ENCODE results near the gene SMIM33. TPM values are rescaled to one million over a fixed set of nuclear protein-coding genes. Genes with fewer than 3 reads are reported as not detected.
"Not testable (repeated sequence)": the region's sequence is repeated elsewhere in the genome, so short reads cannot be mapped to it uniquely, and the experiment has no call there.

Gene SMIM33
- total RNA-seq, 4 donors from 2014 or later: 0.40 to 1.7 (median 0.99) TPM

DNA sequence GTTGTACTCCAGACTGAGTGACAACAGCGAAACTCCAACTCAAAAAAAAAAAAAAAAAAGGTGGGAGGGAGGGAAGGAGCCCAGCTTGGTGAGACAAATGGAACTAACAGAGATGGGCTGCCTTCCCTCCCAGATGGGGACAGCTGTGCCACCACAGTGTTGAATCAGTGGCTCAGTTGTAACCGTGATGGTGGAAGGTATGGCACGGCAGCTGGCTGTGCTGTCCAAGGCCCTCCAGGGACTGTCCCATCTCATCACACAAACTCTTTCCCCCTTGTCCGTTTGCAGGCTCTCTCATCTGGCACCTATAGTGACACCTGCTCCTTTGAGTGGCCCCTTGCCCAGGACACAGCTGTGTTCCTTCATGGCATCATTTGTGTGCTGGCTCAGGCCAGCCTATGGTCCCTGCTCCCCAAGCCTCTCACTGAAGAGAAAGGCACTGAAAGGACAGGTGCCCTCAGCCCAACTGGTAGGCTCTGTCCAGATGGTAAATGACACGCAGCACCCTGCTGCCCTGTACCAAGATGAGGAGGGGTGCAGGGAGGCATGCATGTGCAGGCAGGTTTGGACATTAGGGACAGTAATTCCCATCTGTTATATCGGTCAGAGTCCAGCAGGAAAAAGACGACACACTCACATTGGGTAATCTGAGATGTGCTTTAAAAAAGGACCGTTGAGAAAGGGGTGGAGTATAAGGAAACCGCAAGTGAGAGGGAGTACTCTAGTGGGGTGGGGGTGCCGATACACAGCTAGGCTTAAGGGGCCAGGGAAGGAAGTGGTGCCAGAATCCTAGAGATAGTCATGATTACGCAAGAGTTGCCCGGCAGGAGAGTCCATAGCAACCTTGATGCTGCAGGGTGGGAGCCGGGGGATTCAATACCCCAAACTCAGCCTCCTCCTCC lies 4.3 kb downstream of the SMIM33 start:
- Histone ChIP-seq H3K27ac (peak overlapping the region in 2 of 4 donors; percentile 2 to 26), H3K4me1 (peaks cover 3 to 49% (median 6%) of the 10 kb centered on the region in 4 donors)
- no peak for TF ChIP-seq POLR2A (IDR thresholded peaks at IDR 0.05)
- TF ChIP-seq, protein P1, sequence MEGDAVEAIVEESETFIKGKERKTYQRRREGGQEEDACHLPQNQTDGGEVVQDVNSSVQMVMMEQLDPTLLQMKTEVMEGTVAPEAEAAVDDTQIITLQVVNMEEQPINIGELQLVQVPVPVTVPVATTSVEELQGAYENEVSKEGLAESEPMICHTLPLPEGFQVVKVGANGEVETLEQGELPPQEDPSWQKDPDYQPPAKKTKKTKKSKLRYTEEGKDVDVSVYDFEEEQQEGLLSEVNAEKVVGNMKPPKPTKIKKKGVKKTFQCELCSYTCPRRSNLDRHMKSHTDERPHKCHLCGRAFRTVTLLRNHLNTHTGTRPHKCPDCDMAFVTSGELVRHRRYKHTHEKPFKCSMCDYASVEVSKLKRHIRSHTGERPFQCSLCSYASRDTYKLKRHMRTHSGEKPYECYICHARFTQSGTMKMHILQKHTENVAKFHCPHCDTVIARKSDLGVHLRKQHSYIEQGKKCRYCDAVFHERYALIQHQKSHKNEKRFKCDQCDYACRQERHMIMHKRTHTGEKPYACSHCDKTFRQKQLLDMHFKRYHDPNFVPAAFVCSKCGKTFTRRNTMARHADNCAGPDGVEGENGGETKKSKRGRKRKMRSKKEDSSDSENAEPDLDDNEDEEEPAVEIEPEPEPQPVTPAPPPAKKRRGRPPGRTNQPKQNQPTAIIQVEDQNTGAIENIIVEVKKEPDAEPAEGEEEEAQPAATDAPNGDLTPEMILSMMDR (IDR thresholded peaks at IDR 0.05): no peak

DNA sequence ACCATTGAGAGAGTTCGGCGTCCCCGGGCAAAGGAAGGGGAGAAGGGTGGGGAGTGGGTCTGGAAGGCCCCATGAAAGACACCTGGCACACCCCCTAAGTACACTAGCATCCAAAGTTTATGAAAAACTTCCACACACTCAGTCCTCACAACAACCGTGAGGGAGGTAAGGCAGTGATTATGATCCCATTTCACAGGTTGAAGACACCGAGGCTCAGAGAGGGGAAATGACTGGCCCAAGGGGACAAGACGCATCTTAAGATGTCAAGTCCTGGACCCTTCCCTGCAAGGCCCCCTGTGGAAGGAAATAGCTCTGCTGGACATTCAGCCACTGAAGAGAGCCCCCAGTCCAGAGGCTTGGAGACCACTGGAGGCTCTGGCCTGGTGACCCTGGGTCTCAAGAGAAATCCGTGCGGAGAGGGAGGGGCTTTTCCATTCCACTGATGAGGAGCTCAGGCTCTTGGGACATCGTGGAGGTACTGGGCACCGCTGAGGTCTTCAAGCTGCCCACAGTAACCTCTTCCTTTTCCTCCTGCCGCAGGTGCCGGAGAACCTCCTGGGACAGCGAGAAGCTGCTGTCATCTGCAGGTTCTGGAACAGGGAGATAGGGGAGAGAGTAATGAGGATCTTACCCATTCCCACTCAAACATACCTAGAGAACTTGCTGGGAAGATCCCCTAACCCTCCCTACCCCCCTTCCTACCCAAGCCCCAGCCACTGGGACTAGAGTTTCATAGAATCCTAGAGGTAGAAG lies 5.2 kb downstream of the SMIM33 start:
- peaks cover 0 to 20% (median 0%) of the 10 kb centered on the region in 3 donors for H3K36me3 ChIP-seq
- peaks cover 0 to 52% (median 3%) of the 10 kb centered on the region in 4 donors for H3K4me1 ChIP-seq
- H3K27me3 ChIP-seq: no peaks in the 10 kb centered on the region
- DNase-seq: no peak
- no peak overlapping the region for H3K4me3 ChIP-seq
- no peaks in the 10 kb centered on the region for H3K9me3 ChIP-seq
- H3K27ac ChIP-seq: peak overlapping the region in 2 of 4 donors; percentile 2 to 26
- TF ChIP-seq, protein P1 (IDR thresholded peaks at IDR 0.05): no peak
- no peak for TF ChIP-seq POLR2A (IDR thresholded peaks at IDR 0.05)

More for the DNA sequence above, 4.3 kb downstream of the SMIM33 start:
- no peaks in the 10 kb centered on the region for H3K27me3 ChIP-seq
- peak in 2 of 3 donors; percentile 29 to 64 for DNase-seq
- peaks cover 0 to 20% (median 0%) of the 10 kb centered on the region in 3 donors for H3K36me3 ChIP-seq
- H3K9me3 ChIP-seq: no peaks in the 10 kb centered on the region
- no peak overlapping the region for H3K4me3 ChIP-seq

DNA sequence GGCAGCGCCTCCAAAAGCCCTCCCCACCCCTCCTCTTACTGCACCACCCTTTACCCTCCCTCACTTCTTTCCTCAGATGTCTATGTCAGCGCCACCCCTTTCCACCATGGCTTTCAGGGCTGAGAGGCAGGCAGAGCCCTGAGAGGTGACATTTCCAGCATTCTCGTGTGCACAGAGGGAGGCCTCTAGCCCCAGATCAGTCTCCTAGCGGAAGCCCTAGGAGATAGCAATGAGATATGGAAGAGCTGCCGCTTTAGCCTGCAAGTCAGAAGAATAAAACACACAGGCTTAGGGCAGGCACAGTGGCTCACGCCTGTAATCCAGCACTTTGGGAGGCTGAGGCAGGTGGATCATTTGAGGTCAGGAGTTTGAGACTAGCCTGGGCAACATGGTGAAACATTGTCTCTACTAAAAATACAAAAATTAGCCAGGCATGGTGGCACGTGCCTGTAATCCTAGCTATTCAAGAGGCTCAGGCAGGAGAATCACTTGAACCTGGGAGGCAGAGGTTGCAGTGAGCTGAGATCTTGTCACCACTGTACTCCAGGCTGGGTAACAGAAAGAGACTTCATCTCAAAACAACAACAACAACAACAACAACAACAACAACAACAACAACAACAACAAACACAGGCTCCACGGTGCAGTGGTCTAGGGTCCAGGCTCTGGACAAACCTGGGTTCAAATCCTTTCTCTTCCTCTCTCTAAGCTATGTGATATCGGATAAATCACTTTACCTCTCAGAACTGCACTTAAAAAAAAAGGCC lies 8.0 kb downstream of the SMIM33 start:
- H3K27me3 ChIP-seq, H3K27ac ChIP-seq: not testable (repeated sequence)
- peaks cover 0 to 42% (median 0%) of the 10 kb centered on the region in 4 donors for H3K4me1 ChIP-seq

DNA sequence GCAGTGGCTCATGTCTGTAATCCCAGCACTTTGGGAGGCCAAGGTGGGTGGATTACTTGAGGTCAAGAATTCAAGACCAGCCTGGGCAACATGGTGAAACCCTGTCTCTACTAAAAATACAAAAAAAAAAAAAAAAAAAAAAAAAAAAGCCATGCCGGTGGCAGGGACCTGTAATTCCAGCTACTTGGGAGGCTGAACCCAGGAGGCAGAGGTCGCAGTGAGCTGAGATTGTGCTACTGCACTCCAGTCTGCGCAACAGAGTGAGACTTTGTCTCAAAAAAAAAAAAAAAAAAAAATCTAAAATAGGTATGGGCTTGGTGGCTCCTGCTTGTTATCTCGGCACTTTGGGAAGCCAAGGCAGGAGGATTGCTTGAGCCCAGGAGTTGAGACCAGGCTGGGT lies 8.9 kb downstream of the SMIM33 start:
- not testable (repeated sequence) for H3K27ac ChIP-seq, DNase-seq, H3K9me3 ChIP-seq, H3K4me3 ChIP-seq, H3K27me3 ChIP-seq
- H3K36me3 ChIP-seq: peaks cover 0 to 20% (median 0%) of the 10 kb centered on the region in 3 donors
- peaks cover 0 to 35% (median 0%) of the 10 kb centered on the region in 4 donors for H3K4me1 ChIP-seq

More for the DNA sequence above, 8.0 kb downstream of the SMIM33 start:
- H3K36me3 ChIP-seq: peaks cover 0 to 20% (median 0%) of the 10 kb centered on the region in 3 donors
- H3K4me3 ChIP-seq, H3K9me3 ChIP-seq, DNase-seq: not testable (repeated sequence)

DNA sequence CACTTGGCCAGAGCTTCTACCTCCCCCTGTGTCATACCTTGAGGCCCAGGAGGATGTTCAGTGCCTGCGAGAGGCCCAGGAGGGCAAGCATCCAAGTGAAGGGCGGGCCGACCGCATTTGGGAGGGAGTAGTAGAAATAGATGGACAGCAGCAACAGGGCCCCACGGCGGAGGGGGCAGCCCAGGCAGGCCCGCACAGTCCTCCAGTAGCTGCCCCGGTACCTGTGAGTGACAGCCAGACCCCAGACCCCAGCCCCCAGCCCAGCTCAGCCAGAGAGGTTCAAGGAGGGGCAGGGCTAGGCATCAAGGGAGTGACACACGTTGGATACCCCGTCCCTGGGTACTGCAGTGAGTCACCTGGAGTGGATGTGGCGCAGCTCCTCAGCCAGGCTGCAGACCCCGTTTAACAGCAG lies 10.3 kb downstream of the SMIM33 start:
- DNase-seq: peak in 1 of 3 donors; percentile 63
- H3K4me1 ChIP-seq: peaks cover 0 to 26% (median 0%) of the 10 kb centered on the region in 4 donors
- H3K4me3 ChIP-seq: peak overlapping the region; percentile 34 to 55 (median 44)
- TF ChIP-seq, protein P1 (IDR thresholded peaks at IDR 0.05): no peak
- TF ChIP-seq POLR2A (IDR thresholded peaks at IDR 0.05): no peak
- H3K27ac ChIP-seq: peak overlapping the region; percentile 74 to 93 (median 87)
- H3K27me3 ChIP-seq: no peaks in the 10 kb centered on the region
- peaks cover 0 to 17% (median 0%) of the 10 kb centered on the region in 3 donors for H3K36me3 ChIP-seq
- no peaks in the 10 kb centered on the region for H3K9me3 ChIP-seq

DNA sequence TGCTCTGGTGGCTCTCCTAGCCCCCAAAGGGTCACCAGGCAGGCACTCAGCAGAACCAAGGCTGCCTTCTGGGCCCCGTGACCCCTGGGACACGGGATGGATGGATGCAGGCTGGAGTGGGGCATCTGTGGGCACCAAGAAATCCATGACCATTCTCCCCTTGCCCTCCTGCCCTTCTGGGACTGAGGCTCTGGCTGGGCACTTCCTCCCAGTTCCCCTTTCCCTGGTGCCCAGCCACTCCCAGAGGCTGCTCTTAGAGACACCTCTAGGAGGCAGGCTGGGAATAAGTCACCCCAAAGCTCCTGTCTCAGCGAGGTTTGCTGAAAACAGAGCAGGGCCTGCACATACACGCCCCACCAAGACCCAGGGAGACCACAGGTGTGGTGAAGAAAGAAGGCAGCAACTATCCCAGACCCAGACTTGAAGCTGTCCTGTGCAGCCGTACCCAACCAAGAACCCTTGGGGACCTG lies 10.8 kb downstream of the SMIM33 start:
- Histone ChIP-seq H3K36me3 (peaks cover 0 to 13% (median 0%) of the 10 kb centered on the region in 3 donors), H3K27ac (peak overlapping the region; percentile 74 to 93 (median 87)), H3K27me3 (no peaks in the 10 kb centered on the region), H3K4me1 (peaks cover 0 to 26% (median 0%) of the 10 kb centered on the region in 4 donors), H3K4me3 (peak overlapping the region; percentile 34 to 55 (median 44)), H3K9me3 (no peaks in the 10 kb centered on the region)
- no peak for TF ChIP-seq POLR2A (IDR thresholded peaks at IDR 0.05)
- TF ChIP-seq, protein P1 (IDR thresholded peaks at IDR 0.05): no peak
- peak in 1 of 3 donors; percentile 22 for DNase-seq
